GM12878 (cell line): ENCODE data around the gene MFSD12. TPM values are rescaled to one million over a fixed set of nuclear protein-coding genes. Genes with fewer than 3 reads are reported as not detected.
"Not testable (repeated sequence)": the region's sequence is repeated elsewhere in the genome, so short reads cannot be mapped to it uniquely, and the experiment has no call there.

Experiments used
- ATAC-seq: fragments of 200-7000 bp; cut with Tn5 transposase; 3 replicates; pipeline ENCODE4 v1.9.1; 2020; ENCODE audit warnings: mild to moderate bottlenecking, moderate library complexity
- BruUV-seq: library from RNA; stranded (reverse); fragments of 400-500 nt; replicated peaks from 2 replicates; lab custom pipeline; 2021; lab: Mats Ljungman, UMichigan
- CTCF ChIA-PET: fragments of 300-600 bp; sonication (Branson Sonifier 250); formaldehyde crosslinking; extraction: SDS; loops from one replicate; lab custom pipeline; 2021; ENCODE audit warnings: inconsistent platforms; lab: Yijun Ruan, JAX
- POLR2A ChIA-PET: fragments of 350-600 bp; formaldehyde crosslinking; extraction: SDS; loops from one replicate; lab custom pipeline; 2021; ENCODE audit warnings: inconsistent platforms; lab: Charles Lee
- RAD21 ChIA-PET: fragments of 300-600 bp; sonication (Branson Sonifier 250); formaldehyde crosslinking; loops from one replicate; lab custom pipeline; 2023; ENCODE audit warnings: antibody characterized with exemption; ENCODE audit not compliant: unreplicated experiment; lab: Charles Lee
- SMC1A ChIA-PET: fragments of 300-600 bp; sonication (Branson Sonifier 250); formaldehyde crosslinking; loops from one replicate; lab custom pipeline; 2023; ENCODE audit not compliant: unreplicated experiment, uncharacterized antibody; lab: Charles Lee
- DNase-seq: peaks from one replicate; pipeline ENCODE4 v3.0.0-alpha.2; 2011; ENCODE audit warnings: low read depth, low spot score
- FAIRE-seq: peaks from 3 replicates; lab custom pipeline; 2011; peaks lifted over from hg19 to GRCh38; lab: Jason Lieb, UNC
- H2AFZ ChIP-seq: 2 replicates; pipeline ENCODE4 v1.6.0; 2011; ENCODE audit warnings: low read depth, low read length, control low read depth; ENCODE audit not compliant: control insufficient read depth
- H3K27ac ChIP-seq: 2 replicates; pipeline ENCODE4 v1.5.1; 2011; ENCODE audit warnings: control low read depth; ENCODE audit not compliant: control insufficient read depth, insufficient read depth
- H3K27me3 ChIP-seq, 2 experiments: replicated peaks in 1 of 2; 2 replicates each; pipeline versions ENCODE4 v1.6.0 to v1.6.1; 2011; ENCODE audit warnings: low read length in 1 of 2; ENCODE audit not compliant: control insufficient read depth in 2 of 2, insufficient read depth in 2 of 2
- H3K36me3 ChIP-seq, 2 experiments: 2 replicates each; pipeline ENCODE4 v1.5.1; 2011; ENCODE audit warnings: low read length in 1 of 2; ENCODE audit not compliant: control insufficient read depth in 2 of 2, insufficient read depth in 2 of 2
- H3K4me1 ChIP-seq: 2 replicates; pipeline ENCODE4 v1.6.1; 2011; ENCODE audit warnings: mild to moderate bottlenecking, low read length, moderate library complexity, mixed read lengths; ENCODE audit not compliant: control insufficient read depth, insufficient read depth
- H3K4me2 ChIP-seq: 2 replicates; pipeline ENCODE4 v1.6.0; 2011; ENCODE audit warnings: control low read depth; ENCODE audit not compliant: control insufficient read depth, insufficient read depth
- H3K4me3 ChIP-seq: fragments of 200-600 bp; sonication (generic); 2 replicates; pipeline ENCODE4 v1.5.1; 2016
- H3K79me2 ChIP-seq: 2 replicates; pipeline ENCODE4 v1.6.0; 2011; ENCODE audit warnings: low read length; ENCODE audit not compliant: control insufficient read depth, insufficient read depth
- H3K9ac ChIP-seq: 2 replicates; pipeline ENCODE4 v1.8.0; 2011; ENCODE audit warnings: low read length, control low read depth, mixed read lengths; ENCODE audit not compliant: control insufficient read depth, insufficient read depth
- H3K9me3 ChIP-seq: replicated peaks from 3 replicates; pipeline ENCODE4 v1.5.1; 2011; ENCODE audit warnings: mild to moderate bottlenecking, low read length; ENCODE audit not compliant: control insufficient read depth, insufficient read depth
- H4K20me1 ChIP-seq: 2 replicates; pipeline ENCODE4 v1.6.0; 2011; ENCODE audit not compliant: control insufficient read depth, insufficient read depth
- CHD4 ChIP-seq: fragments of 200-600 bp; sonication (generic); IDR thresholded peaks from 2 replicates; pipeline ENCODE4 v1.6.1; 2016; ENCODE audit warnings: mild to moderate bottlenecking
- CREB1 ChIP-seq: IDR thresholded peaks from 2 replicates; pipeline ENCODE4 v1.6.1; 2012; ENCODE audit warnings: low read depth, mild to moderate bottlenecking, inconsistent platforms
- RAD21 ChIP-seq: IDR thresholded peaks from 2 replicates; pipeline ENCODE4 v1.6.1; 2011; ENCODE audit warnings: mild to moderate bottlenecking, low read depth, low read length, moderate library complexity; ENCODE audit not compliant: insufficient read depth
- TAF1 ChIP-seq: IDR thresholded peaks from 2 replicates; pipeline ENCODE4 v1.6.1; 2011; ENCODE audit warnings: mild to moderate bottlenecking, low read depth, low read length, borderline replicate concordance
- WGBS: methylation state at CpG from one replicate; pipeline ENCODE4 v1.1.6; 2016; ENCODE audit warnings: low lambda C conversion rate; ENCODE audit not compliant: insufficient replicate concordance, insufficient coverage; ENCODE audit errors: missing lambda C conversion rate; 5-methylcytosine and 5-hydroxymethylcytosine counted together
- in situ Hi-C: fragments of 300-500 bp; cut with MboI; formaldehyde crosslinking; loops from 9 replicates; pipeline ENCODE4 v1.14.3; 2018; ENCODE audit warnings: mixed read lengths
- intact Hi-C: fragments of 100-400 bp; cut with micrococcal nuclease; formaldehyde crosslinking; loops from one replicate; pipeline ENCODE4 v1.14.2; 2022; ENCODE audit not compliant: unreplicated experiment
- polyA plus RNA-seq, 11 experiments: library from polyadenylated mRNA; depleted of rRNA in 4 of 11; unstranded in 6 of 11; stranded (reverse) in 5 of 11; fragments of >200 nt; fragmentation: Nextera tagmentation in 4 of 11; fragmentation: Illumina TruSeq in 1 of 11; extraction: Ambion mirVana in 4 of 11; extraction: Trizol in 1 of 11; gene quantifications; 1 replicate in 1 of 11; 2 replicates in 10 of 11; pipeline versions ENCODE4 v1.2.1 to v1.2.3, GENCODE V29; 2011 to 2016; ENCODE audit warnings: inconsistent platforms in 2 of 11, missing spikeins in 2 of 11, low read depth in 1 of 11
- total RNA-seq, 4 experiments: library from RNA; depleted of rRNA in 3 of 4; stranded (reverse); fragments of >200 nt in 3 of 4; fragmentation: Illumina TruSeq in 1 of 4; extraction: Trizol in 1 of 4; gene quantifications; 2 replicates each; pipeline versions ENCODE4 v1.2.1 to v1.2.3, GENCODE V29; 2013 to 2021
- TF ChIP-seq, protein P1 (sequence below): fragments of 450-650 bp; IDR thresholded peaks from 2 replicates; pipeline ENCODE4 v1.6.1; 2018; ENCODE audit warnings: borderline replicate concordance, mild to moderate bottlenecking; ENCODE audit not compliant: partially characterized antibody

The MFSD12 gene
- total and polyA plus RNA-seq, 10 of the 15 experiments (the other 5 are each of a cell fraction or from before 2014, with no cell fraction given): 0.58 to 65.9 (median 16.8) TPM

DNA sequence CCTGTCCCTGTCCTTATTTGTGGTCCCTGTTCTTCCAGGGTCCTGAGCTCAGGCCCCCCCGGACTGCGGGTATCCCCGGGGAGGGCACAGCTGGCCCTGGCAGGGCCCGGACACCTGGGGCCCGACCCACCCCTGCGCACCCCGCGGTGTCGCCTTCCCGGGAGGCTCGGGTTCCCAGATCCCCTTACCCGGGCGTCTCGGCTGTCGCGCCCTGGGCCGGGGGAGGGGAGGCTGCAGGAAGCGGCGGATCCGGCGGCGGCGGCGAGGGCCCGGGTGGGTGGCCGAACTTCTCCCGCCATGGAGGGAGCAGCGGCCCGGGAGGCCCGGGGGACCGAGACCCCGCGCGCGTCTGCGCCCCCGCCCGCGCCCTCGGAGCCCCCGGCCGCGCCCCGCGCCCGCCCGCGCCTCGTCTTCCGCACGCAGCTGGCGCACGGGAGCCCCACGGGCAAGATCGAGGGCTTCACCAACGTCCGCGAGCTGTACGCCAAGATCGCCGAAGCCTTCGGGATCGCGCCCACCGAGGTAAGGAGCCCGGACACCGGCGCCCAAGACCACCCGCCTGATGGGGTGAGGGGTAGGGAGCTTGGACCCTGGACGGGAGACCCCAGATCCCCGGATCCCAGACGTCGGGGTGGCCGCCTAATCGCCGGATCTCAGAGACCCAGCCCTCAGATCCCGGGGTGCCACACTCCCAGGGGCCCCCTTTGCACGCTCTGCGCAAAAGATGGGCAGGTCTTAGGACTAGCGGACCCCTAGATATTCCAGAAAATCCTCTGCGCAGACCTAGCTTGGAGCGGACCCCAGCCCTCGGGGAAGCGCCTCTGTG is 28.1 kb upstream of the MFSD12 start, which contains the start of gene GIPC3:
Gene GIPC3 (plus strand): TSS at position 178 of the 826 bp plus-strand sequence. CDS start 120 bp downstream, at position 298.
- no TSS peak for BruUV-seq
- intact Hi-C loops: no loop called here
- no peak within 1 kb of the TSS for H2AFZ ChIP-seq

DNA sequence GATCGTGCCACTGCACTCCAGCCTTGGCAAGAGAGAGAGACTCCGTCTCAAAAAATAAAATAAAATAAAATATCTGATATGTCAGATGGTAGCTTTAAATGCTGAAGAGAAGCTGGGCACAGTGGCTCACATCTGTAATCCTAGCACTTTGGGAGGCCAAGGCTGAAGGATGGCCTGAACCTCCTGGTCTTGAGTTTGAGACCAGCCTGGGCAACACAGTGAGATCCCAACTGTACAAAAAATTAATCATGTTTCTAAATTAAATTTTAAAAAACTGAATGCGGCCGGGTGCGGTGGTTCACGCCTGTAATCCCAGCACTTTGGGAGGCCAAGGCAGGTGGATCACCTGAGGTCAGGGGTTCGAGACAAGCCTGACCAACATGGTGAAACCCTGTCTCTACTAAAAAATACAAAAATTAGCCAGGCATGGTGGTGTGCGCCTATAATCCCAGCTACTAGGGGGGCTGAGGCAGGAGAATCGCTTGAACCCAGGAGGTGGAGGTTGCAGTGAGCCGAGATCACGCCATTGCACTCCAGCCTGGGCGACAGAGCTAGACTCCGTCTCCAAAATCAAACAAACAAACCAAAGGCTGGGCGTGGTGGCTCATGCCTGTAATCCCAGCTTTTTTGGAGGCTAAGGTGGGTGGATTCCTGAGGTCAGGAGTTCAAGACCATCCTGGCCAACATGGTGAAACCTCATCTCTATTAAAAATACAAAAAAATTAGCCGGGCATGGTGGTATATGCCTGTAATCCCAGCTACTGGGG is 26.8 kb upstream of the MFSD12 start:
- H3K79me2 ChIP-seq, ATAC-seq, in situ Hi-C loops, H2AFZ ChIP-seq, FAIRE-seq, H3K4me3 ChIP-seq, H3K9me3 ChIP-seq, intact Hi-C loops, H3K36me3 ChIP-seq, H3K4me2 ChIP-seq, DNase-seq, H3K9ac ChIP-seq, H3K4me1 ChIP-seq, SMC1A ChIA-PET, H3K27me3 ChIP-seq, BruUV-seq, H3K27ac ChIP-seq, H4K20me1 ChIP-seq: not testable (repeated sequence)
- ChIA-PET CTCF (interaction anchor here (0.8 to 1.7 kb wide), 5 partner anchors 8 to 39 kb away, joined by 3 to 4 read pairs (median 3); no protein-coding TSS in a partner anchor), POLR2A (interaction anchor here (0.6 kb wide), 2 partner anchors 32 to 387 kb away, joined by 3 read pairs; no protein-coding TSS in a partner anchor), RAD21 (interaction anchor here (0.8 kb wide), 1 partner anchor 30 kb away, joined by 4 read pairs; no protein-coding TSS in a partner anchor)
- WGBS: 44% methylated on average over 15 of the region's 15 CpGs

More for the DNA sequence above, 28.1 kb upstream of the MFSD12 start, which contains the start of gene GIPC3:
- SMC1A ChIA-PET: no interaction called here
- POLR2A ChIA-PET: no interaction called here
- TF ChIP-seq CHD4 (no peak), CREB1 (no peak), TAF1 (no peak), RAD21 (no peak)
- TF ChIP-seq, protein P1, sequence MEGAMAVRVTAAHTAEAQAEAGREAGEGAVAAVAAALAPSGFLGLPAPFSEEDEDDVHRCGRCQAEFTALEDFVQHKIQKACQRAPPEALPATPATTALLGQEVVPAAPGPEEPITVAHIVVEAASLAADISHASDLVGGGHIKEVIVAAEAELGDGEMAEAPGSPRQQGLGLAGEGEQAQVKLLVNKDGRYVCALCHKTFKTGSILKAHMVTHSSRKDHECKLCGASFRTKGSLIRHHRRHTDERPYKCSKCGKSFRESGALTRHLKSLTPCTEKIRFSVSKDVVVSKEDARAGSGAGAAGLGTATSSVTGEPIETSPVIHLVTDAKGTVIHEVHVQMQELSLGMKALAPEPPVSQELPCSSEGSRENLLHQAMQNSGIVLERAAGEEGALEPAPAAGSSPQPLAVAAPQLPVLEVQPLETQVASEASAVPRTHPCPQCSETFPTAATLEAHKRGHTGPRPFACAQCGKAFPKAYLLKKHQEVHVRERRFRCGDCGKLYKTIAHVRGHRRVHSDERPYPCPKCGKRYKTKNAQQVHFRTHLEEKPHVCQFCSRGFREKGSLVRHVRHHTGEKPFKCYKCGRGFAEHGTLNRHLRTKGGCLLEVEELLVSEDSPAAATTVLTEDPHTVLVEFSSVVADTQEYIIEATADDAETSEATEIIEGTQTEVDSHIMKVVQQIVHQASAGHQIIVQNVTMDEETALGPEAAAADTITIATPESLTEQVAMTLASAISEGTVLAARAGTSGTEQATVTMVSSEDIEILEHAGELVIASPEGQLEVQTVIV: no peak
- CTCF ChIA-PET: interaction anchor here (0.6 to 1.9 kb wide), 6 partner anchors 10 to 41 kb away, joined by 3 to 4 read pairs (median 3); no protein-coding TSS in a partner anchor
- ATAC-seq (no peak), FAIRE-seq (no peak), DNase-seq (no peak)
- Histone ChIP-seq H3K4me3 (no peak within 1 kb of the TSS), H3K27me3 (peaks cover 0 to 2% of the 10 kb centered on the region in 2 experiments; a peak in 1 of 4 replicates), H3K79me2 (no peaks in the 10 kb centered on the region), H3K9ac (no peak within 1 kb of the TSS), H3K4me2 (peak within 1 kb of the TSS; percentile 3; the same call in 1 of the 2 replicates), H3K4me1 (no peaks in the 10 kb centered on the region), H3K9me3 (no peaks in the 10 kb centered on the region; the same call in 2 of the 3 replicates), H4K20me1 (no peaks in the 10 kb centered on the region), H3K27ac (no peak within 1 kb of the TSS), H3K36me3 (no peaks in the 10 kb centered on the region)
- RAD21 ChIA-PET: no interaction called here
- in situ Hi-C loops: no loop called here
- 21% methylated on average over 46 of the region's 84 CpGs for WGBS
